GM12874 (cell line): ENCODE data around the gene CAMP.

Experiments
- CTCF ChIP-seq: IDR thresholded peaks from 2 replicates; pipeline ENCODE4 v1.5.1; 2011; ENCODE audit warnings: low read depth, mild to moderate bottlenecking, control low read depth, low read length, moderate library complexity; ENCODE audit not compliant: insufficient read depth

Gene CAMP

DNA sequence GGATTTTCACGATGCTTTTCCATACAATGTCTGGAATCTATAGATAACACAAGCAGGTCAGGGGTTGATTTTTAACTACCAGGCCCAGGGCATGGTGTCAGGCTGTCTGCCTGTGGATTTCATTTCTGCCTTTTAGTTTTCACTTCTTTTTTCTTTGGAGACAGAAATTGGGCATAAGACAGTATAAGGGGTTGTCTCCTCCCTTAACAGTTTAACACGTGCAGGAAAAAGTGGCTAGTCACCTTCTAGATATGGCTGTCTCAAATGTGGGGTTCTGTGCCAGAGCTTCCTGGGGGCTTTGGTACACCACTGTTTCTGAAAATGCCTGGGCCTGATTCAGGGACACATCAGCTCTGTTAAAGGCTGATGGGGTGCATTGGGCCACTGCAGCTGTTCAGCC, 10.2 kb downstream of the CAMP start:
- no peak for TF ChIP-seq CTCF

DNA sequence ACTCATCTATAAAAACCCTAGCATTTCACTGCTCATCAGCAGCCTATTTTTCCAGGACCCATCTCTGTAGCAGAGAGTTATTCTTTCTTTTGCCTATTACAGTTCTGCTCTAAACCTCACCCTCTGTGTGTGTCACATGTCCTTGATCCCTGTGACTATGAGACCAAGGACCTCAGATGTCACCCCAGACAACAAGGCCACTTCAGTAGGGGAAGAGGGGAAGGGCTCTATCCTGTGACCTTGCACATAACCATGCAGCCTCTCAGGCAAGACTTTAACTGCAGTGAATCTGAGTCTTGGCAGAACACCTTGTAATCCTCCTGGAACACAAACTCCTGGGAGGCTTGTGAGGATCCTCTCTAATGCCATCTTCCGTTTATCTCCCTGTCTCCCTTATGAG, 13.2 kb downstream of the CAMP start:
- no peak for TF ChIP-seq CTCF

DNA sequence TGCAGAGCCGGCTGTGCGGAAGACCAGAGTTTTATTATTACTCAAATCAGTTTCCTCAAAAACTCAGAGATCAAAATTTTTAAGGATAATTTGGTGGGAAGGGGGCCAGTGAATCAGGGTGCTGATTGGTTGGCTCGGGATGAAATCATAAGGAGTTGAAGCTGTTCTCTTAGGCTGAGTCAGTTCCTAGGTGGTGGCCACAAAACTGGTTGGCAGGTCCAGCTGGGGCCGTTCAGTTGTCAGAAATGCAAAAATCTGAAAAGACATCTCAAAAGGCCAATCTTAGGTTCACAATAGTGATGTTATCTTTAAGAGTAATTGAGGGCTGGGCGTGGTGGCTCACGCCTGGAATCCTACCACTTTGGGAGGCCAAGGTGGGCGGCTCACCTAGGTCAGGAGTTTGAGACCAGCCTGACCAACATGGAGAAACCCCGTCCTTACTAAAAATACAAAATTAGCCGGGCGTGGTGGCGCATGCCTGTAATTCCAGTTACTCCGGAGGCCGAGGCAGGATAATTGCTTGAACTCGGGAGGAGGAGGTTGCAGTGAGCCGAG, 15.3 kb downstream of the CAMP start:
- no peak for TF ChIP-seq CTCF

DNA sequence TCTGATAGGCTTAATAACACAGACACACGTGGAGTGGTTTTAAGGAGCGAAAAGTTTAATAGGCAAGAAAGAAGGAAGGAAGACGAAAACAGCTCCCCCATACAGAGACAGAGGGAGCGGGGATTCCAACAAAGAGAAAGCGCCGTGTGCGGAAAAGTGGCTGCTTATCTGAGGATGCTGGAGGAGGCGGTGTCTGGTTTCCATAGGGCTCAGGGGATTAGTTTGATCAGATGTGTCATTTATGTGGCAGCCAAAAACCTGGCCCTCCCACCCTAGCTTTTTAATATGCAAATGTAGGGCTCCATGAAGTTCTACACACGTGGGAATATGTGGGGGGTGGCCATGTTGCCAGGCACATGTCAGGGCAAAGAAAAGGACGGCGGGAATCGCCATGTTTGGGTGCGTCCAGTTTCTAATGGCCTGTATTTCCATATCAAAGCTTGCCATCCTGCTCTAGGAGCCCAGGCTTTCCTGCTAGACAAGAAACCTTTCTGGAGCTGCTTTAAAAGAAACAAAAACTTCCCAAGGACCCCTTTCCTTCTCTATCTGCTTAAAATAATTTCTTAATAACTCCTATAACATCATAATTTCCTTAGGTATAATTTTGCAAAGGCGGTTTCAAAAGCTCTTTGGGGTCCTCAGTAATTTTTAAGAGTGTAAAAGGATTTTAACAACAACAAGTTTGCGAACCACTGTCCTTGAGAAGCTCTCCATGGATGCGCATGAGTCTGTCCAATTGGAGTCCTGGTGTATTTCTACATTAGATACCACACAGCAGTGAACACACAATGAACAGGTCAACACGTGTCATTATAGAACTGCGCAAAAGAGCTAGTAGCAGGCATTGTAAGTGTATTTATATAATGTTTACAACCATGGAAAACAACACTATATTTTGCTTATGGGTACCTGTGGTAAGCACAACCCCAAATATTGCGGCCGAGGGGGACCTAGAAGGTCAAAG, 17.0 kb downstream of the CAMP start:
- no peak for TF ChIP-seq CTCF

DNA sequence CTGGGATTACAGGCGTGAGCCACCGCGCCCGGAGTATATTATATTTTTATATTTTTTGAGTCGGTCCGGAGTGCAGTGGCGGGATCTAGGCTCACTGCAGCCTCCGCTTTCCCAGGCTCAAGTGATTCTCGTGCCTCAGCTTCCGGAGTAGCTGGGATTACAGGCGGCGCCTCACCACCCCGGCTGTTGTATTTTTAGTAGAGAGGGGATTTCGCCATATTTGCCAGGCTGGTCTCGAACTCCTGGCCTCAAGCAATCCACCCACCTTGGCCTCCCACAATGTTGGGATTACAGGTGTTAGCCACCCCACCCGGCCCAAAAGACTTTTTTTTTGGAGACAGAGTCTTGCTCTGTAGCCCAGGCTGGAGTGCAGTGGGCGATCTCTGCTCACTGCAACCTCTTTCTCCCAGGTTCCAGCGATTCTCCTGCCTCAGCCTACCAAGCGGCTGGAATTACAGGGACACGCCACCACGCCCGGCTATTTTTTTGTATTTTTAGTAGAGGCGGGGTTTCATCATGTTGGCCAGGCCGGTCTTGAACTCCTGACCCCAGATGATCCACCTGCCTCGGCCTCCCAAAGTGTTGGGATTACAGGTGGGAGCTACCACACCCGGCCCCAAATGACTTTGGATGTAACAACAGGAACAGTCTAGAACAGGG, 18.6 kb downstream of the CAMP start:
- no peak for TF ChIP-seq CTCF

DNA sequence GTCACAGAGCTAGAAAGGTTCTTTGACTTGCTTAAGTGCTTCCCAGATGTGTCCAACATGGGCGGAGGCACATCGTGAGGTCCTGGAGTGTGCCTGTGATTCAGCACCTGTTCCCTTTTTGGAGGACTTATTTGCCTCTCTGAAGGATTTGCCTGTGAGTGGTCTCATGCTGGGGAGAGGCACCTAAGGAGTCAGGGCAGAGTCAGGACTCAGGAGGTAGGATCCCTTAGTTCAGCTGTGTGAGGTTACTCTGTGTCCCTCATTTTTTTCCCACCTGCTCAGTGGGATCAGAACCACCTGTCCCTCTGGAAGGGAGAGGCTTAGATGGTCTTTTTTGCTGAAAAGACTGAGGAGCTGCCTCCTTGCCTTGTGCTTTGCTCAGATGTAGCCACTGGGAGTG, 20.6 kb downstream of the CAMP start:
- no peak for TF ChIP-seq CTCF

- TF ChIP-seq CTCF = no peak
These were observed 21.2 kb downstream of the CAMP start for GRCh38 chr3:48244461-48244860.
